Mesendoderm (in vitro differentiated cells): ENCODE measurements around the gene TLK1.

Experiments used
- DNase-seq: peaks from one replicate; pipeline ENCODE4 v3.0.0; 2013
- H2AK5ac ChIP-seq: 2 replicates; pipeline ENCODE4 v1.6.1; 2013; ENCODE audit warnings: low read length, inconsistent platforms
- H2BK120ac ChIP-seq: 2 replicates; pipeline ENCODE4 v1.6.1; 2013; ENCODE audit warnings: low read depth, mild to moderate bottlenecking, low read length, moderate library complexity, mixed read lengths
- H2BK15ac ChIP-seq: replicated peaks from 2 replicates; pipeline ENCODE4 v1.6.1; 2013; ENCODE audit warnings: low read depth, mild to moderate bottlenecking, moderate library complexity
- H2BK5ac ChIP-seq: 2 replicates; pipeline ENCODE4 v1.6.1; 2013; ENCODE audit warnings: low read length, inconsistent platforms
- H3K18ac ChIP-seq: 2 replicates; pipeline ENCODE4 v1.6.1; 2013; ENCODE audit warnings: mild to moderate bottlenecking, low read length, mixed read lengths
- H3K23ac ChIP-seq: one replicate; pipeline ENCODE4 v1.6.1; 2013; ENCODE audit warnings: low read length
- H3K27ac ChIP-seq: 2 replicates; pipeline ENCODE4 v1.5.1; 2013; ENCODE audit warnings: low read depth, mild to moderate bottlenecking, inconsistent platforms, low read length, moderate library complexity
- H3K27me3 ChIP-seq: 2 replicates; pipeline ENCODE4 v1.6.1; 2013; ENCODE audit warnings: low read length, control low read depth, mild to moderate bottlenecking, inconsistent platforms; ENCODE audit not compliant: insufficient read depth, poor library complexity
- H3K36me3 ChIP-seq: 2 replicates; pipeline ENCODE4 v1.6.1; 2013; ENCODE audit warnings: low read length, inconsistent platforms; ENCODE audit not compliant: control insufficient read depth, insufficient read depth
- H3K4ac ChIP-seq: one replicate; pipeline ENCODE4 v1.6.1; 2013; ENCODE audit warnings: low read depth, mild to moderate bottlenecking, low read length, moderate library complexity
- H3K4me1 ChIP-seq: 2 replicates; pipeline ENCODE4 v1.6.1; 2013; ENCODE audit warnings: low read depth, low read length, inconsistent platforms; ENCODE audit not compliant: control insufficient read depth
- H3K4me2 ChIP-seq: 2 replicates; pipeline ENCODE4 v1.6.1; 2013; ENCODE audit warnings: low read length
- H3K4me3 ChIP-seq: 2 replicates; pipeline ENCODE4 v1.5.1; 2013; ENCODE audit warnings: mild to moderate bottlenecking, low read length
- H3K56ac ChIP-seq: one replicate; pipeline ENCODE4 v1.6.1; 2013; ENCODE audit warnings: low read length
- H3K79me1 ChIP-seq: 2 replicates; pipeline ENCODE4 v1.6.1; 2013; ENCODE audit warnings: low read length, inconsistent platforms
- H3K79me2 ChIP-seq: 2 replicates; pipeline ENCODE4 v1.6.1; 2013; ENCODE audit warnings: mild to moderate bottlenecking, low read length; ENCODE audit not compliant: control insufficient read depth, insufficient read depth
- H3K9ac ChIP-seq: 2 replicates; pipeline ENCODE4 v1.6.1; 2013; ENCODE audit warnings: low read length, inconsistent platforms
- H4K5ac ChIP-seq: one replicate; pipeline ENCODE4 v1.6.1; 2013; ENCODE audit warnings: low read length
- H4K8ac ChIP-seq: one replicate; pipeline ENCODE4 v1.6.1; 2013; ENCODE audit warnings: low read depth, mild to moderate bottlenecking, control low read depth, low read length, moderate library complexity
- WGBS: extraction: QIAGEN DNeasy Blood & Tissue Kit; methylation state at CpG from one replicate; pipeline ENCODE4 v1.1.7; 2013; ENCODE audit warnings: low lambda C conversion rate, missing lambda C conversion rate; ENCODE audit not compliant: insufficient coverage; ENCODE audit errors: extremely low coverage; 5-methylcytosine and 5-hydroxymethylcytosine counted together

The TLK1 gene

GRCh38 chr2:171201767-171202166 lies 41.1 kb upstream of the TLK1 start:
- H3K79me1 ChIP-seq, result no peaks in the 10 kb centered on the region
- no CpG with 5 or more reads among the region's 4 CpGs for WGBS

GRCh38 chr2:171201271-171201670 lies 40.6 kb upstream of the TLK1 start:
- H3K4me3 ChIP-seq, result no peak overlapping the region
- H3K27me3 ChIP-seq, result no peaks in the 10 kb centered on the region
- no peak overlapping the region for H3K9ac ChIP-seq
- DNase-seq, result no peak
- H3K79me2 ChIP-seq, result no peaks in the 10 kb centered on the region
- H4K5ac ChIP-seq, result no peak overlapping the region
- no CpG with 5 or more reads among the region's 1 CpG for WGBS
- H3K79me1 ChIP-seq, result no peaks in the 10 kb centered on the region
- H2BK15ac ChIP-seq, result no peak overlapping the region
- H3K56ac ChIP-seq, result no peak overlapping the region
- no peaks in the 10 kb centered on the region for H3K36me3 ChIP-seq
- H3K4ac ChIP-seq, result no peak overlapping the region
- H3K4me2 ChIP-seq, result no peak overlapping the region
- H3K18ac ChIP-seq, result no peak overlapping the region
- no peak overlapping the region for H3K23ac ChIP-seq
- H3K4me1 ChIP-seq, result no peaks in the 10 kb centered on the region
- no peak overlapping the region for H2BK5ac ChIP-seq
- H3K27ac ChIP-seq, result no peak overlapping the region
- H4K8ac ChIP-seq, result no peak overlapping the region
- H2AK5ac ChIP-seq, result no peak overlapping the region
- no peak overlapping the region for H2BK120ac ChIP-seq

More at GRCh38 chr2:171201767-171202166, 41.1 kb upstream of the TLK1 start:
- no peaks in the 10 kb centered on the region for H3K27me3 ChIP-seq
- H4K8ac ChIP-seq, result no peak overlapping the region
- no peaks in the 10 kb centered on the region for H3K79me2 ChIP-seq
- no peak overlapping the region for H3K4me2 ChIP-seq
- H3K27ac ChIP-seq, result no peak overlapping the region
- no peak overlapping the region for H2AK5ac ChIP-seq
- H3K23ac ChIP-seq, result no peak overlapping the region
- DNase-seq, result no peak
- no peak overlapping the region for H3K56ac ChIP-seq
- no peak overlapping the region for H4K5ac ChIP-seq
- no peak overlapping the region for H3K9ac ChIP-seq
- H3K4me1 ChIP-seq, result no peaks in the 10 kb centered on the region
- H2BK15ac ChIP-seq, result no peak overlapping the region
- H3K18ac ChIP-seq, result no peak overlapping the region
- H3K4me3 ChIP-seq, result no peak overlapping the region
- H3K4ac ChIP-seq, result no peak overlapping the region
- H2BK5ac ChIP-seq, result no peak overlapping the region
- no peak overlapping the region for H2BK120ac ChIP-seq
- no peaks in the 10 kb centered on the region for H3K36me3 ChIP-seq

- H3K36me3 ChIP-seq, result no peaks in the 10 kb centered on the region
- no peak overlapping the region for H2BK120ac ChIP-seq
- no peak overlapping the region for H2AK5ac ChIP-seq
- H4K5ac ChIP-seq, result no peak overlapping the region
- no peak overlapping the region for H3K18ac ChIP-seq
- no peak overlapping the region for H3K56ac ChIP-seq
- no peak overlapping the region for H3K9ac ChIP-seq
- H3K4ac ChIP-seq, result no peak overlapping the region
- no peaks in the 10 kb centered on the region for H3K27me3 ChIP-seq
- H4K8ac ChIP-seq, result no peak overlapping the region
- no peaks in the 10 kb centered on the region for H3K79me2 ChIP-seq
- H3K23ac ChIP-seq, result no peak overlapping the region
- no peak for DNase-seq
- no peaks in the 10 kb centered on the region for H3K79me1 ChIP-seq
- no CpG with 5 or more reads among the region's 1 CpG for WGBS
- H3K4me2 ChIP-seq, result no peak overlapping the region
- no peaks in the 10 kb centered on the region for H3K4me1 ChIP-seq
- no peak overlapping the region for H3K4me3 ChIP-seq
- H3K27ac ChIP-seq, result no peak overlapping the region
- H2BK15ac ChIP-seq, result no peak overlapping the region
- no peak overlapping the region for H2BK5ac ChIP-seq
These were observed 39.8 kb upstream of the TLK1 start for GRCh38 chr2:171200469-171200868.

GRCh38 chr2:171191021-171191420 lies 30.3 kb upstream of the TLK1 start:
- Histone ChIP-seq H3K79me2 (no peaks in the 10 kb centered on the region), H2AK5ac (no peak overlapping the region), H3K56ac (no peak overlapping the region), H4K5ac (no peak overlapping the region), H3K79me1 (no peaks in the 10 kb centered on the region), H3K4me2 (no peak overlapping the region), H4K8ac (no peak overlapping the region), H2BK15ac (no peak overlapping the region), H3K9ac (no peak overlapping the region), H3K4me3 (no peak overlapping the region), H3K4me1 (no peaks in the 10 kb centered on the region), H3K27me3 (no peaks in the 10 kb centered on the region), H2BK120ac (peak overlapping the region; percentile 28), H3K36me3 (no peaks in the 10 kb centered on the region), H3K27ac (no peak overlapping the region), H3K4ac (no peak overlapping the region), H2BK5ac (no peak overlapping the region), H3K23ac (no peak overlapping the region), H3K18ac (no peak overlapping the region)
- WGBS, result no CpG with 5 or more reads among the region's 4 CpGs
- DNase-seq, result no peak

GRCh38 chr2:171187819-171188218 lies 27.1 kb upstream of the TLK1 start:
- Histone ChIP-seq H2AK5ac (no peak overlapping the region), H3K4me3 (no peak overlapping the region), H3K4ac (no peak overlapping the region), H2BK15ac (no peak overlapping the region), H2BK120ac (no peak overlapping the region), H3K9ac (no peak overlapping the region), H3K79me2 (no peaks in the 10 kb centered on the region), H3K79me1 (no peaks in the 10 kb centered on the region), H3K36me3 (no peaks in the 10 kb centered on the region), H3K56ac (no peak overlapping the region), H2BK5ac (no peak overlapping the region), H3K4me1 (no peaks in the 10 kb centered on the region), H3K27me3 (no peaks in the 10 kb centered on the region), H3K18ac (no peak overlapping the region), H3K4me2 (no peak overlapping the region), H3K23ac (no peak overlapping the region), H3K27ac (no peak overlapping the region), H4K5ac (no peak overlapping the region), H4K8ac (no peak overlapping the region)
- DNase-seq, result no peak

- DNase-seq, result no peak
- H3K18ac ChIP-seq, result no peak overlapping the region
- no peak overlapping the region for H3K4me2 ChIP-seq
- H2AK5ac ChIP-seq, result no peak overlapping the region
- no peak overlapping the region for H3K56ac ChIP-seq
- no peak overlapping the region for H3K23ac ChIP-seq
- WGBS, result no CpG with 5 or more reads among the region's 2 CpGs
- H2BK5ac ChIP-seq, result no peak overlapping the region
- H3K4me1 ChIP-seq, result no peaks in the 10 kb centered on the region
- no peak overlapping the region for H4K5ac ChIP-seq
- no peaks in the 10 kb centered on the region for H3K79me2 ChIP-seq
- no peaks in the 10 kb centered on the region for H3K36me3 ChIP-seq
- H3K79me1 ChIP-seq, result no peaks in the 10 kb centered on the region
- H3K4ac ChIP-seq, result no peak overlapping the region
- H3K27me3 ChIP-seq, result no peaks in the 10 kb centered on the region
- no peak overlapping the region for H3K27ac ChIP-seq
- H3K9ac ChIP-seq, result no peak overlapping the region
- H2BK15ac ChIP-seq, result no peak overlapping the region
- no peak overlapping the region for H4K8ac ChIP-seq
- no peak overlapping the region for H2BK120ac ChIP-seq
- no peak overlapping the region for H3K4me3 ChIP-seq
These were observed 26.5 kb upstream of the TLK1 start for GRCh38 chr2:171187177-171187576.
